GM23338 (cell line): ENCODE measurements around the gene IL6R. TPM values are rescaled to one million over a fixed set of nuclear protein-coding genes. Genes with fewer than 3 reads are reported as not detected.

Experiments
- ATAC-seq: fragments of 200-7000 bp; cut with Tn5 transposase; 3 replicates; pipeline ENCODE4 v1.9.1; 2020
- DNase-seq: peaks from one replicate; pipeline ENCODE4 v3.0.0-alpha.2; 2015; ENCODE audit warnings: low spot score
- H2AFZ ChIP-seq: fragments of 200-600 bp; sonication (generic); 2 replicates; pipeline ENCODE4 v1.8.0; 2016; ENCODE audit warnings: antibody characterized with exemption, mild to moderate bottlenecking, moderate library complexity
- H3F3A ChIP-seq: fragments of 200-600 bp; sonication (generic); replicated peaks from 2 replicates; pipeline ENCODE4 v1.8.0; 2017; ENCODE audit warnings: antibody characterized with exemption, mixed run types, low read depth
- H3K27ac ChIP-seq: fragments of 200-600 bp; sonication (generic); 2 replicates; pipeline ENCODE4 v1.6.1; 2016; ENCODE audit warnings: low read depth
- H3K27me3 ChIP-seq: fragments of 200-600 bp; sonication (generic); 2 replicates; pipeline ENCODE4 v1.8.0; 2016; ENCODE audit warnings: mild to moderate bottlenecking, mixed run types, moderate library complexity; ENCODE audit not compliant: insufficient read depth
- H3K36me3 ChIP-seq: fragments of 200-600 bp; sonication (generic); 2 replicates; pipeline ENCODE4 v1.8.0; 2016; ENCODE audit warnings: mild to moderate bottlenecking; ENCODE audit not compliant: insufficient read depth
- H3K4me1 ChIP-seq: fragments of 200-600 bp; sonication (generic); 2 replicates; pipeline ENCODE4 v1.8.0; 2016; ENCODE audit warnings: mild to moderate bottlenecking, moderate library complexity; ENCODE audit not compliant: insufficient read depth
- H3K4me2 ChIP-seq: fragments of 200-600 bp; sonication (generic); 2 replicates; pipeline ENCODE4 v1.7.1; 2017; ENCODE audit warnings: mixed run types
- H3K4me3 ChIP-seq: fragments of 200-600 bp; sonication (generic); 2 replicates; pipeline ENCODE4 v1.6.1; 2016; ENCODE audit warnings: mixed run types
- H3K79me2 ChIP-seq: fragments of 200-600 bp; sonication (generic); replicated peaks from 2 replicates; pipeline ENCODE4 v1.8.0; 2017; ENCODE audit warnings: mild to moderate bottlenecking; ENCODE audit not compliant: insufficient read depth
- H3K9me2 ChIP-seq: fragments of 200-600 bp; sonication (generic); 2 replicates; pipeline ENCODE4 v1.8.0; 2017; ENCODE audit not compliant: insufficient read depth
- H4K20me1 ChIP-seq: fragments of 200-600 bp; sonication (generic); replicated peaks from 2 replicates; pipeline ENCODE4 v1.8.0; 2017; ENCODE audit warnings: mild to moderate bottlenecking; ENCODE audit not compliant: insufficient read depth
- H3K27ac Mint-ChIP-seq: 2 replicates; pipeline ENCODE4 v1.8.0; 2020; ENCODE audit warnings: inconsistent platforms, mild to moderate bottlenecking, moderate library complexity, mixed read lengths
- H3K27me3 Mint-ChIP-seq: 3 replicates; pipeline ENCODE4 v1.8.0; 2022; ENCODE audit warnings: low read depth, mild to moderate bottlenecking, moderate library complexity, mixed read lengths, inconsistent platforms; ENCODE audit not compliant: insufficient read depth, poor library complexity
- H3K36me3 Mint-ChIP-seq: 3 replicates; pipeline ENCODE4 v1.8.0; 2021; ENCODE audit warnings: low read depth, mild to moderate bottlenecking, inconsistent platforms, moderate library complexity, mixed read lengths
- H3K4me1 Mint-ChIP-seq: 3 replicates; pipeline ENCODE4 v1.8.0; 2020; ENCODE audit warnings: mild to moderate bottlenecking, inconsistent platforms, mixed read lengths
- H3K4me3 Mint-ChIP-seq: 3 replicates; pipeline ENCODE4 v1.8.0; 2021; ENCODE audit warnings: moderate library complexity, mild to moderate bottlenecking, inconsistent platforms, mixed read lengths
- H3K9me3 Mint-ChIP-seq: 3 replicates; pipeline ENCODE4 v1.8.0; 2020; ENCODE audit warnings: moderate library complexity, mild to moderate bottlenecking, inconsistent platforms, mixed read lengths
- CREB1 ChIP-seq: fragments of 250-450 bp; sonication (Bioruptor Pico); IDR thresholded peaks from 2 replicates; pipeline ENCODE4 v1.5.0; 2020; ENCODE audit warnings: low read depth, mild to moderate bottlenecking, moderate library complexity
- EZH2 ChIP-seq: fragments of 200-600 bp; sonication (generic); IDR thresholded peaks from one replicate; pipeline ENCODE4 v1.8.0; 2017; ENCODE audit warnings: antibody characterized with exemption, mild to moderate bottlenecking, low read depth; ENCODE audit not compliant: unreplicated experiment
- EZH2phosphoT487 ChIP-seq: fragments of 200-600 bp; sonication (generic); IDR thresholded peaks from one replicate; pipeline ENCODE4 v1.8.1; 2018; ENCODE audit warnings: antibody characterized with exemption; ENCODE audit not compliant: unreplicated experiment
- JUNB ChIP-seq: IDR thresholded peaks from one replicate; pipeline ENCODE4 v1.6.1; 2016; ENCODE audit warnings: antibody characterized with exemption; ENCODE audit not compliant: unreplicated experiment
- NANOG ChIP-seq: IDR thresholded peaks from 2 replicates; pipeline ENCODE4 v1.6.1; 2016; ENCODE audit warnings: antibody characterized with exemption, borderline replicate concordance
- POLR2AphosphoS5 ChIP-seq: IDR thresholded peaks from 2 replicates; pipeline ENCODE4 v1.6.1; 2016; ENCODE audit warnings: antibody characterized with exemption, low read depth
- STAT1 ChIP-seq: IDR thresholded peaks from one replicate; pipeline ENCODE4 v1.6.1; 2016; ENCODE audit warnings: antibody characterized with exemption; ENCODE audit not compliant: unreplicated experiment
- ZNF114 ChIP-seq: fragments of 250-450 bp; sonication (Bioruptor Pico); IDR thresholded peaks from 2 replicates; pipeline ENCODE4 v1.5.0; 2020; ENCODE audit warnings: mild to moderate bottlenecking, moderate library complexity
- ZNF331 ChIP-seq: fragments of 250-450 bp; sonication (Bioruptor Pico); IDR thresholded peaks from 2 replicates; pipeline ENCODE4 v1.5.0; 2020; ENCODE audit warnings: low read depth, mild to moderate bottlenecking, moderate library complexity
- polyA plus RNA-seq: library from polyadenylated mRNA; unstranded; fragments of >200 nt; fragmentation: Nextera tagmentation; extraction: Ambion mirVana; gene quantifications from 2 replicates; pipeline ENCODE4 v1.2.1, GENCODE V29; 2016
- total RNA-seq: library from RNA; depleted of rRNA; stranded (reverse); fragments of >200 nt; shearing (Covaris generic); gene quantifications from 2 replicates; pipeline ENCODE4 v1.2.3, GENCODE V29; 2014
- TF ChIP-seq, protein P1 (sequence below): fragments of 250-450 bp; sonication (Bioruptor Pico); IDR thresholded peaks from 2 replicates; pipeline ENCODE4 v1.5.0; 2020; ENCODE audit warnings: mild to moderate bottlenecking, moderate library complexity
- TF ChIP-seq, protein P2 (sequence below): IDR thresholded peaks from 2 replicates; pipeline ENCODE4 v1.6.1; 2016; ENCODE audit warnings: antibody characterized with exemption
- TF ChIP-seq, protein P3 (sequence below): IDR thresholded peaks from one replicate; pipeline ENCODE4 v1.6.1; 2018; ENCODE audit warnings: antibody characterized with exemption; ENCODE audit not compliant: unreplicated experiment
- TF ChIP-seq, protein P4 (sequence below), 2 experiments: fragments of 200-600 bp in 1 of 2; sonication (generic) in 1 of 2; conservative IDR thresholded peaks; 2 replicates each; pipeline versions ENCODE4 v1.5.1 to v1.6.1; 2016 to 2017; ENCODE audit warnings: antibody characterized with exemption in 2 of 2, low read depth in 2 of 2, mild to moderate bottlenecking in 2 of 2, moderate library complexity in 1 of 2

Gene IL6R
- total and polyA plus RNA-seq, 2 experiments from 2014 or later: 1.0 to 13.8 TPM

DNA sequence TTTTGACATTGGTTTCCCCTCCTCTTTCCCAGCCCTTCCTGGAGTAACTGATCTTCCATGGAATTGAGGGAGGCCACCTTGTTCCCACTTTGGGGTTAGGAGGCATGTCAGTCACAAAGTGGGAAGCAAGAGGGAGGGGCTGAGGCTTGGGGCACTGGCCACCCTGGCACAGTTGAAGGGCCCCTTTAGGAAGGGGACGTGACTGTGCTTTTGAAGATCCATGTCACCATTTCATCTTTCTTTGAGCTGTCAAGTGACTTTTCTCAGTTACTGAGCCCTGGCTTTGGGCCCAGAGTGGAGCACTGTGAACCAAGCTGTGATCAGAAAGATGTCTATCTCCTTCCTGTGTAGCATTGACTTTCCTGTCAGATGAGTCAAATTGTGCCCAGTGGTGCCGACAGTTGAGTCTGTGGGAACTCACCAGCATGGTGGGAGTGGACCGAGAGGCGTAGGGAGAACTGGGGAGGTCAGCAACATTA lies 58.4 kb downstream of the IL6R start:
- no peaks in the 10 kb centered on the region for H3K9me2 ChIP-seq
- no peaks in the 10 kb centered on the region for H4K20me1 ChIP-seq
- H3K36me3 Mint-ChIP-seq: no peaks in the 10 kb centered on the region
- no peaks in the 10 kb centered on the region for H3F3A ChIP-seq
- no peak overlapping the region for H2AFZ ChIP-seq
- no peak overlapping the region for H3K4me3 ChIP-seq
- no peaks in the 10 kb centered on the region for H3K27me3 ChIP-seq
- no peak overlapping the region for H3K27ac ChIP-seq
- H3K4me2 ChIP-seq: no peak overlapping the region
- no peak for ATAC-seq
- TF ChIP-seq CREB1 (CRISPR knock-in tag) (no peak), ZNF114 (CRISPR knock-in tag) (no peak), POLR2AphosphoS5 (no peak), EZH2 (no peak), NANOG (no peak), STAT1 (no peak), ZNF331 (CRISPR knock-in tag) (no peak), JUNB (no peak), EZH2phosphoT487 (no peak)
- TF ChIP-seq, protein P1, sequence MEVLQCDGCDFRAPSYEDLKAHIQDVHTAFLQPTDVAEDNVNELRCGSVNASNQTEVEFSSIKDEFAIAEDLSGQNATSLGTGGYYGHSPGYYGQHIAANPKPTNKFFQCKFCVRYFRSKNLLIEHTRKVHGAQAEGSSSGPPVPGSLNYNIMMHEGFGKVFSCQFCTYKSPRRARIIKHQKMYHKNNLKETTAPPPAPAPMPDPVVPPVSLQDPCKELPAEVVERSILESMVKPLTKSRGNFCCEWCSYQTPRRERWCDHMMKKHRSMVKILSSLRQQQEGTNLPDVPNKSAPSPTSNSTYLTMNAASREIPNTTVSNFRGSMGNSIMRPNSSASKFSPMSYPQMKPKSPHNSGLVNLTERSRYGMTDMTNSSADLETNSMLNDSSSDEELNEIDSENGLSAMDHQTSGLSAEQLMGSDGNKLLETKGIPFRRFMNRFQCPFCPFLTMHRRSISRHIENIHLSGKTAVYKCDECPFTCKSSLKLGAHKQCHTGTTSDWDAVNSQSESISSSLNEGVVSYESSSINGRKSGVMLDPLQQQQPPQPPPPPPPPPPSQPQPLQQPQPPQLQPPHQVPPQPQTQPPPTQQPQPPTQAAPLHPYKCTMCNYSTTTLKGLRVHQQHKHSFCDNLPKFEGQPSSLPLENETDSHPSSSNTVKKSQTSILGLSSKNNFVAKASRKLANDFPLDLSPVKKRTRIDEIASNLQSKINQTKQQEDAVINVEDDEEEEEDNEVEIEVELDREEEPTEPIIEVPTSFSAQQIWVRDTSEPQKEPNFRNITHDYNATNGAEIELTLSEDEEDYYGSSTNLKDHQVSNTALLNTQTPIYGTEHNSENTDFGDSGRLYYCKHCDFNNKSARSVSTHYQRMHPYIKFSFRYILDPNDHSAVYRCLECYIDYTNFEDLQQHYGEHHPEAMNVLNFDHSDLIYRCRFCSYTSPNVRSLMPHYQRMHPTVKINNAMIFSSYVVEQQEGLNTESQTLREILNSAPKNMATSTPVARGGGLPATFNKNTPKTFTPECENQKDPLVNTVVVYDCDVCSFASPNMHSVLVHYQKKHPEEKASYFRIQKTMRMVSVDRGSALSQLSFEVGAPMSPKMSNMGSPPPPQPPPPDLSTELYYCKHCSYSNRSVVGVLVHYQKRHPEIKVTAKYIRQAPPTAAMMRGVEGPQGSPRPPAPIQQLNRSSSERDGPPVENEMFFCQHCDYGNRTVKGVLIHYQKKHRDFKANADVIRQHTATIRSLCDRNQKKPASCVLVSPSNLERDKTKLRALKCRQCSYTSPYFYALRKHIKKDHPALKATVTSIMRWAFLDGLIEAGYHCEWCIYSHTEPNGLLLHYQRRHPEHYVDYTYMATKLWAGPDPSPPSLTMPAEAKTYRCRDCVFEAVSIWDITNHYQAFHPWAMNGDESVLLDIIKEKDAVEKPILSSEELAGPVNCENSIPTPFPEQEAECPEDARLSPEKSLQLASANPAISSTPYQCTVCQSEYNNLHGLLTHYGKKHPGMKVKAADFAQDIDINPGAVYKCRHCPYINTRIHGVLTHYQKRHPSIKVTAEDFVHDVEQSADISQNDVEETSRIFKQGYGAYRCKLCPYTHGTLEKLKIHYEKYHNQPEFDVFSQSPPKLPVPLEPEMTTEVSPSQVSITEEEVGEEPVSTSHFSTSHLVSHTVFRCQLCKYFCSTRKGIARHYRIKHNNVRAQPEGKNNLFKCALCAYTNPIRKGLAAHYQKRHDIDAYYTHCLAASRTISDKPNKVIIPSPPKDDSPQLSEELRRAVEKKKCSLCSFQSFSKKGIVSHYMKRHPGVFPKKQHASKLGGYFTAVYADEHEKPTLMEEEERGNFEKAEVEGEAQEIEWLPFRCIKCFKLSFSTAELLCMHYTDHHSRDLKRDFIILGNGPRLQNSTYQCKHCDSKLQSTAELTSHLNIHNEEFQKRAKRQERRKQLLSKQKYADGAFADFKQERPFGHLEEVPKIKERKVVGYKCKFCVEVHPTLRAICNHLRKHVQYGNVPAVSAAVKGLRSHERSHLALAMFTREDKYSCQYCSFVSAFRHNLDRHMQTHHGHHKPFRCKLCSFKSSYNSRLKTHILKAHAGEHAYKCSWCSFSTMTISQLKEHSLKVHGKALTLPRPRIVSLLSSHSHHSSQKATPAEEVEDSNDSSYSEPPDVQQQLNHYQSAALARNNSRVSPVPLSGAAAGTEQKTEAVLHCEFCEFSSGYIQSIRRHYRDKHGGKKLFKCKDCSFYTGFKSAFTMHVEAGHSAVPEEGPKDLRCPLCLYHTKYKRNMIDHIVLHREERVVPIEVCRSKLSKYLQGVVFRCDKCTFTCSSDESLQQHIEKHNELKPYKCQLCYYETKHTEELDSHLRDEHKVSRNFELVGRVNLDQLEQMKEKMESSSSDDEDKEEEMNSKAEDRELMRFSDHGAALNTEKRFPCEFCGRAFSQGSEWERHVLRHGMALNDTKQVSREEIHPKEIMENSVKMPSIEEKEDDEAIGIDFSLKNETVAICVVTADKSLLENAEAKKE (CRISPR knock-in tag): no peak
- TF ChIP-seq, protein P2, sequence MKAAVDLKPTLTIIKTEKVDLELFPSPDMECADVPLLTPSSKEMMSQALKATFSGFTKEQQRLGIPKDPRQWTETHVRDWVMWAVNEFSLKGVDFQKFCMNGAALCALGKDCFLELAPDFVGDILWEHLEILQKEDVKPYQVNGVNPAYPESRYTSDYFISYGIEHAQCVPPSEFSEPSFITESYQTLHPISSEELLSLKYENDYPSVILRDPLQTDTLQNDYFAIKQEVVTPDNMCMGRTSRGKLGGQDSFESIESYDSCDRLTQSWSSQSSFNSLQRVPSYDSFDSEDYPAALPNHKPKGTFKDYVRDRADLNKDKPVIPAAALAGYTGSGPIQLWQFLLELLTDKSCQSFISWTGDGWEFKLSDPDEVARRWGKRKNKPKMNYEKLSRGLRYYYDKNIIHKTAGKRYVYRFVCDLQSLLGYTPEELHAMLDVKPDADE: no peak
- TF ChIP-seq, protein P3, sequence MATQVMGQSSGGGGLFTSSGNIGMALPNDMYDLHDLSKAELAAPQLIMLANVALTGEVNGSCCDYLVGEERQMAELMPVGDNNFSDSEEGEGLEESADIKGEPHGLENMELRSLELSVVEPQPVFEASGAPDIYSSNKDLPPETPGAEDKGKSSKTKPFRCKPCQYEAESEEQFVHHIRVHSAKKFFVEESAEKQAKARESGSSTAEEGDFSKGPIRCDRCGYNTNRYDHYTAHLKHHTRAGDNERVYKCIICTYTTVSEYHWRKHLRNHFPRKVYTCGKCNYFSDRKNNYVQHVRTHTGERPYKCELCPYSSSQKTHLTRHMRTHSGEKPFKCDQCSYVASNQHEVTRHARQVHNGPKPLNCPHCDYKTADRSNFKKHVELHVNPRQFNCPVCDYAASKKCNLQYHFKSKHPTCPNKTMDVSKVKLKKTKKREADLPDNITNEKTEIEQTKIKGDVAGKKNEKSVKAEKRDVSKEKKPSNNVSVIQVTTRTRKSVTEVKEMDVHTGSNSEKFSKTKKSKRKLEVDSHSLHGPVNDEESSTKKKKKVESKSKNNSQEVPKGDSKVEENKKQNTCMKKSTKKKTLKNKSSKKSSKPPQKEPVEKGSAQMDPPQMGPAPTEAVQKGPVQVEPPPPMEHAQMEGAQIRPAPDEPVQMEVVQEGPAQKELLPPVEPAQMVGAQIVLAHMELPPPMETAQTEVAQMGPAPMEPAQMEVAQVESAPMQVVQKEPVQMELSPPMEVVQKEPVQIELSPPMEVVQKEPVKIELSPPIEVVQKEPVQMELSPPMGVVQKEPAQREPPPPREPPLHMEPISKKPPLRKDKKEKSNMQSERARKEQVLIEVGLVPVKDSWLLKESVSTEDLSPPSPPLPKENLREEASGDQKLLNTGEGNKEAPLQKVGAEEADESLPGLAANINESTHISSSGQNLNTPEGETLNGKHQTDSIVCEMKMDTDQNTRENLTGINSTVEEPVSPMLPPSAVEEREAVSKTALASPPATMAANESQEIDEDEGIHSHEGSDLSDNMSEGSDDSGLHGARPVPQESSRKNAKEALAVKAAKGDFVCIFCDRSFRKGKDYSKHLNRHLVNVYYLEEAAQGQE: no peak
- TF ChIP-seq, protein P4, sequence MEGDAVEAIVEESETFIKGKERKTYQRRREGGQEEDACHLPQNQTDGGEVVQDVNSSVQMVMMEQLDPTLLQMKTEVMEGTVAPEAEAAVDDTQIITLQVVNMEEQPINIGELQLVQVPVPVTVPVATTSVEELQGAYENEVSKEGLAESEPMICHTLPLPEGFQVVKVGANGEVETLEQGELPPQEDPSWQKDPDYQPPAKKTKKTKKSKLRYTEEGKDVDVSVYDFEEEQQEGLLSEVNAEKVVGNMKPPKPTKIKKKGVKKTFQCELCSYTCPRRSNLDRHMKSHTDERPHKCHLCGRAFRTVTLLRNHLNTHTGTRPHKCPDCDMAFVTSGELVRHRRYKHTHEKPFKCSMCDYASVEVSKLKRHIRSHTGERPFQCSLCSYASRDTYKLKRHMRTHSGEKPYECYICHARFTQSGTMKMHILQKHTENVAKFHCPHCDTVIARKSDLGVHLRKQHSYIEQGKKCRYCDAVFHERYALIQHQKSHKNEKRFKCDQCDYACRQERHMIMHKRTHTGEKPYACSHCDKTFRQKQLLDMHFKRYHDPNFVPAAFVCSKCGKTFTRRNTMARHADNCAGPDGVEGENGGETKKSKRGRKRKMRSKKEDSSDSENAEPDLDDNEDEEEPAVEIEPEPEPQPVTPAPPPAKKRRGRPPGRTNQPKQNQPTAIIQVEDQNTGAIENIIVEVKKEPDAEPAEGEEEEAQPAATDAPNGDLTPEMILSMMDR (conservative IDR thresholded peaks at IDR 0.05; ENCODE audit: low read depth in 2 of 2): no peak
- no peak overlapping the region; the same call in 1 of the 2 replicates for H3K27ac Mint-ChIP-seq
- no peaks in the 10 kb centered on the region for H3K79me2 ChIP-seq
- no peak overlapping the region for H3K4me3 Mint-ChIP-seq
- no peaks in the 10 kb centered on the region; the same call in 1 of the 2 replicates for H3K4me1 ChIP-seq
- no peaks in the 10 kb centered on the region for H3K36me3 ChIP-seq
- peaks cover 15% of the 10 kb centered on the region for H3K4me1 Mint-ChIP-seq
- no peaks in the 10 kb centered on the region for H3K9me3 Mint-ChIP-seq
- H3K27me3 Mint-ChIP-seq: peaks cover 4% of the 10 kb centered on the region
- no peak for DNase-seq
